Stimulated activated CD4-positive, alpha-beta T cell treated with anti-CD3 and anti-CD28 coated beads, TNF-alpha, amount 100 ng/mL, for 24 hours (primary cell): Measurements from ENCODE around the gene CTNNA3.

ENCODE experiments used
- DNase-seq, 3 experiments: peaks; one replicate each; pipeline ENCODE4 v3.0.0-alpha.2; 2020; ENCODE audit warnings: low read depth in 3 of 3

The CTNNA3 gene

DNA sequence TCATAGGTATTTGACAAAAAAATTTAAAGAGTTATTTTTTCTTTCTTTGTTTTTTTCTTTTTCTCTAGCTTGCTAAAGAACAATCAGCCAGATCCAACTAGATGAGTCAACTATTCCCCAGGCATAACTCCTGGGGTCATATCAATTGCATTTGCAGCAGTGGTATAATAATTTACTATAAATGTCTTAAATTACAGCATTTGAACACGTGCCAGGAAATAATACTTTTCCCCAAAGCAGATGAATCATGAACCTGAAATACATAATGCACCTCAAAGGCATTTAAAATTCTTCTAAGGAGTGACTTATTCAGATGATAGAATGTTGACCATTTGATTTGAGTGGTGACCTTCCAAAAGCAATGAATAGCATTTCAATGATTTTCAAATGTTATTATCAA, 580.0 kb downstream of the CTNNA3 start:
- DNase-seq, result no peak

DNA sequence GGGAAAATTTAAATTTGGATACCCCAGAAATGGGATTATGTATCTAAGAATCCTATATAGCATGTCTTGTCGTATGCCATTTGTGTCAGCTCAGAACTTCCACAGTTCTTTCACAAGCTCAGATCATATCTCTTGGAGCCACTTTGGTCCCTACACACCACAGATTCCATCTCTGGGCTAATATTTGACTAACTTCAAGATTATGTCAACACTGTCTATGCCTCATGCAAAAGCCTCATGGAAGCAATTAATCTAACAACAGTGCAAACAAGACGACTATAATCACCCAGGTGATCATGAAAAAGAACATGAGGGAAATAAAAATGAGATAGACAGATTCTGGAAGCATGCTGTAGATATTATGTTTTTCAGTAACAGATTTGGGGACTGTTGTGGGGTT, 581.0 kb downstream of the CTNNA3 start:
- DNase-seq, result no peak

DNA sequence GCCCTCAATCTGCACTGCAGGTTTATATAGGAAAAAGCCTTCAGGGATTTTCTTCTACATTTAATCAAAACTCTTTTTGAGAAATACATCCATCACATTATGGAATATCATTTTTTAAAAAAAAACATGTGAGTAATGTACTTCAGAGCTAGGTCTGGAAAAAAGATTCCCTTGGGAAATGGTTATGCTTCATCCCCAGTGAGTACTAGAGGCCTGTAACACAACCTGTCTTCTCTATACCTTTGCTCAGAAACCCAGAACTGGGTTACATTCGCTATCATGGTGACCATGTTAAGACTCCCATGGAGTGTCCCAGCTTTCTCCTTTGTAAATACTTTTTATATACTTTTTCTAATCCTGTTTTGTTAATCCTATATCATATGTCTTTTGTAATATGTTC, 583.2 kb downstream of the CTNNA3 start:
- DNase-seq, result no peak

DNA sequence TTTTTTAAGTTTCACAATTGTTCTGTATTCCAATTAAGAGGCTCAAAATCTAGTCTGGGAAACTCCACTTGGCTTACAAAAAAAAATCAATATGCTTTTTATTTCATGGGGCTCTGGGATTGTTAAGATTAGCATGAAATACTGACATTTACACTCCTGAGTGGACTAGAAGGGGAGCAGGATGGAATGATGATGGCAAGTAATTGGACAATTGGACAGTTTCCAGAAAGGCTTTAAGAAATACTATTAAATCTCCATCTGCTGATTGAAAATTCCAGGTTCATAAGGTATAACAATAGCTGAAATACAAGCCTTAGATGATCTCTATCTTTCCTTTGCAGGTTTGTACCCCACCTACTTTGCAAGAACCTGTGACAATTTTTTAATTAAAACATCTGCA, 585.7 kb downstream of the CTNNA3 start:
- no peak for DNase-seq

DNA sequence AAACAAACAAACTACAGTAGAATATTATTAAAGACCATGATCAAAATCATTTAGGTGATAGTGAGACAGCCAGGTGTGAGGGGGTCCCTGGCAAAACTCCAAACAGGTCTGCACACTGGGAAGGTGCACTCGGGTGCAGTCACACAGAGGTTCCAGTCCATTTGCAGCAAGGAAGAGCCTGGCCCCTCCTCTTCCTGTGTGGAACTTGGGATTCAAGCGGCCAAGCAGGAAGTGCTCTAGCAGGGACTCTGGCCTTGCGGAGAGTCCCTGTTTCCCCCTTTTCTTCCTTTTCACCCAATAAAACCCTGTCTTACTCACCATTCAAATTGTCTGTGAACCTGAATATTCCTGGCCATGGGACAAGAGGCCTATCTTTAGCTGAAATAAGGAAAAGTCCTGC, 588.3 kb downstream of the CTNNA3 start:
- DNase-seq, result no peak

DNA sequence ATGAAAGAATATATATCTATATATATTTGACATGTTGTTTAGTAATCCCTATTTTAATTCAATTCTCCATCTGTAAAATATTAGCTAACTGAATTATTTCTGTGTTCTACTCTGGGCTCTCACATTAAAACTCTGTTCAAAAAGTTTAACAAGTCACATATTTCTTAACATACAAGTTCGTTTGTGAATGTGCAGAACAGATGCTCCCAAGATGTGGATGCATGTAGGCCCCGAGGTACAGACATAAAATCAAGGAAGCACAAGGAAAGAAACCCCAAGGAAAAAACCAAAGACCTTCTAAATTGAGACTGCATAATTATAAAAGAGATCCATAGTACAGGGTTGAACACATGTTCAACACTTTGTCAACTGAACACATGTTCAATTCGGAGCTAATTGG, 595.0 kb downstream of the CTNNA3 start:
- no peak for DNase-seq

DNA sequence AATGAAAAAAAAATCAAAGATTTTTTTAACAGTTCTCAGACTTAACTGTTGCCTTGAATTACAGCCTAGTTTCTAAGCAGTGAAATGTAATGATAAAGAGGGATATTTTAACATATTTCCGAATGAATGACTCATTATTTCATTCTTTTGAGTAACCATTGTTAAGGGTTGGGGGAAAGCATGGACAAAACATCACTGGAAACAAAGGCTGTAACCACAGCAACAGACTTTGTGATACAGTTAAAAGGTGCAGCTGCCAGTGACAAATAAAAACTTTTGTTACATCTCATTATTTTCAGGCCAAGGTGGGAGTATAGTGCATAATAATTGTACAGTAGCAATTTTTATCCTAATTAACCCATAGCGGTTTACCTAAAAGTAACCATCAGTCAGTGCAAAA, 597.5 kb downstream of the CTNNA3 start:
- no peak for DNase-seq

DNA sequence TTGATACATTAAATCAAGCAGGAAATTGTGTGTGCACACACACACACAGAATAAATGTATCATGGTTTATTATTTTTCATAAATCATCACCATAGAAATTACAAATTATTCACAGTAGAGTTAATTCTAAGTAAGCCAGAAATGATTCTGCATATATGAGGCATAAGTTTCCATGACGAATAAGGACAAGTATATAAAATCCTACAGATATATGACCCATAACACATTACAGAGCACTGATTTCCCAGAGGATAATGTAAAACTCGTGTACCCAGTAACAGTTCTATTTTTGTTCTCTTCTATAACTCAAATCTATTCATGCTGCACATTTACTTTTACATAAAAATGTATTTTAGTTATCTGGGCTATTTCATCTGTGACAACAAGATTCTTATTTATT, 600.5 kb downstream of the CTNNA3 start:
- no peak for DNase-seq

DNA sequence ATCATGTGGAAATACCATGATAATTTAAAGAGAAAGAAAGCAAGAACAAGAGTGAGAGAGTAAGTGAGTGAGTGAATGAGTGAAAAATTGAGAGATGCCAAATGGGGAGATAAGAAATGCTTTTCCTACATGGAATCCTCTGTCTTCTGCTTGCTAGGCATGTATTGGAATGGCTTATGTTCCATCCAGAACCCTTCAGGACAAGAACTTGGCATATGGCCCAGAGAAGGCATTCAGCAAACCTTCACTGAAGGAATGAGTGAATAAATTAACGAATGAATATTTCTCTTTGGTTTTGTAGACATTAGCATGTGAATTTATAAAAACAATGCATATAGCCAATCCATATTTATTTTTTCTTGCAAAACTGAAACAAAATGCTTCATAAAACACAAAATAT, 608.0 kb downstream of the CTNNA3 start:
- no peak for DNase-seq

DNA sequence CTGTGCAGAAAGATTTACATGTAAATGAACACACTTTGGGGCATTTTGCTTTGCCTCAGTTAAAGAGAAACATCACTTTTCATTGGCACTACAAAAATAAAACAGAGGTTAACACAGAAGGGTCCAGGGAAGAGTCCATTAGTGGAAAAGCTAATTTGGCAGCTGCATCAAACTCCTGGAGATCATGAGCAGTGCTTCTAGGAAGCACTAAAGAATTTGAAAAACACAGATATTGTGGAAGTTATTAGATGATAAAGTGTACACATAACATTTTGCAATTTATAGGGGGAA, 608.9 kb downstream of the CTNNA3 start:
- no peak for DNase-seq

DNA sequence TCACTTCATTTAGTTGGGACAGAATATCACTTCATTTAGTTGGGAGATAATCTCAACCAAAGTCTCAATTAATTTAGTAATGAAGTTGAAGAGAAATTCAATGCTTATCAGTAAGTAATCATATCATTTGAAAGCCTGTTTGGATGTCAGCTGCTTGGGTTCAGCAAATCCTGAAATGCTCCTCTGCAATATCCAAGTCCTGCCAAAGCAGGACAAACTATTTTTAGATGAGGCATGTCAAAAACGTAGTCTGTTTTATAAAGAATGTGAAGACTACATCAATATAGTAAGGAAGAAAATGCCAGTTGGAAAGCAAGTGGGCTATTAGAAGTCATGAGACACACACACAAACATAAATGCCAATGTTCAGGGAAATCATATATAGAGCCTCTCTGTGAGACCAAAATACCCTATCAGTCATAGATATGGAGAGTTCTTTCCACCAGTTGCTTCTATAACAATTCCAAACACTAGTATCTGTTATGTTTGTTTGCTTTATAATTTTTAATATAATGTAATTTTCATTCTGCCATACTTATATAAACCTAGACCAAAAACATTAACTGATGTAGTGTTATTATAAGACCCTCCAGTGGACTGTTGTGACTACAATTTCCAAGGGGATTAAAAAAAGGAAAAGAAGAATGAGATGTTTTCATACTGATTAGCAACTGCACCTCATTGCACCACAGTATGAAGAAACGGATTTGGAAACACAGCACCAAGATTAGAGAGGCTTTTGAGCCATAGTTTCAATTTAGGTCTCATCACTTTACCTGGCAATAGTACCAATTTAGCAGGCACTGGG, 609.5 kb downstream of the CTNNA3 start:
- DNase-seq, result no peak

DNA sequence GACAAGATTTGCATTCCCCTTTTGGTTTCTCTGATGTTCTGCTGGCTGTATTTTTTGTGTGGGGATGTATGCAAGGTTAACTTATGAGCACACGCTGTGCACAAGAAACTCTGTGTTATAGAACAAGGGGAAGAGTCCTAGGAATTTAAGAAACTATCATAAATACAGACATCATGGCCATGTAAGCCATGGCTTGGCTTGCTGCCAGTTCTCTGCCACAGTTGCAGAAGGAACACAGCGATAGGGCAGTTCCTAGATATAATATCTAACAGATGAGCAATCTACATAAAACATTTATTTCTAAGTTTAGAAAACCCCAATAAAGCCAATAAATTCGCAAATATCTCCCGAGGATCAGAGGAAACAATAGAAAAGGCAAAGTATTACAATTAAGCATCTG, 616.9 kb downstream of the CTNNA3 start:
- DNase-seq, result no peak

DNA sequence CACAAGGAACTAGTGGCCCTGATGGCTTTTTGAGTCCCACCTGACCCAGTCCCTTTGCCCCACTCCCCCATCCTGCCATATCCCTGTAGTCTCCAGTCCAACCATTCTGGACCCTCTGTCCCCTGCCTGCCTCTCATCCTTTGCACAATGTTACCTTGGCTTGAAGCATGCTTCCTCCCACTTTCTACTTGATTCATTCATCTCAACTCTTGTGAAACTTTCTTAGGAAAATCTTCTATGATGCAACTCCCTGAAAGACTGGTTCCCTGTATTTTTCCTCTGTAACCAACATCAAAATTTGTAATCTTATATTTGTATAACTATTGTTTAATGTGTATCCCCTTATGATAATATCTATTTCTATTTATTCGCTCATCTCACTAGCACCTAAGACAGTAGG, 618.6 kb downstream of the CTNNA3 start:
- no peak for DNase-seq

DNA sequence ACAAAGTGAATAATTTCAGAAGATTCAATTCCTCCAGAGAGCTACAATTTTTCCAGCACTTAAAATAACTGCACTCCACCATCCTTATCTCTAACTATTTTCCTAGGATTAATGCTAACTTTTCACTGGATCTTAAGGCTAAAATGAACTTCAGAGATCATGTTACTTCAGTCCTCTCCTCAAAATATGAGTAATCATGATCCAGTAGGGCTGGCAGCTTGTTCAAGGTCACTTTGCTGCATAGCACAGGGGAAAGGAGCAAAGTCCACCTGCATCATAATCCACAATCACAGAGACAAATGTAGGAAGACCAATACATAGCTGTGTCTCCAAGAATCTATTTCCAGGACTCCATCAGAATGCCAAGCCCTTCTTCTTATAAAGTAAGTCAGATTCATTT, 619.9 kb downstream of the CTNNA3 start:
- no peak for DNase-seq

DNA sequence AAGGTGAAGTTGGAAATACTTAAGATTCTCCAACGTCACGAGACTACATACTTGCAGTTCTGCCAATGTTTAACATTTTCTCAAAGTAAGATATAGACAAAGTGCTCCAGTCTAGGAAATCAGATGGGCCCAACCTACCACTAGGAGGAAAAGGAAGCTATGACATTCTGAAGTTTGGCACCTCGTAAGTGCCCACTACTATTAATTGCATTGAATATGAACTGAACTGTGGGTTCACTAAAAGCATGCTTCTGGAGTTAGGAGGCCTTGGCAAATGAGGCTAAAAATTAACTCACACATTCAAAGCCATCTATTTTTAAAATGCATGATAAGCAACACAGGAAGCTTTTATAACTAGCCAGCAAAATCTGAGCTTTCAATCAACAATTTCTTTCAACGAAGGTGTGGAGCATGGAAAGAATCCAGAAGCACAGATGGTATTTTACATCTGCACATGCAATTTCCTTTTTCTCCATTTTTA, 620.5 kb downstream of the CTNNA3 start:
- no peak for DNase-seq

DNA sequence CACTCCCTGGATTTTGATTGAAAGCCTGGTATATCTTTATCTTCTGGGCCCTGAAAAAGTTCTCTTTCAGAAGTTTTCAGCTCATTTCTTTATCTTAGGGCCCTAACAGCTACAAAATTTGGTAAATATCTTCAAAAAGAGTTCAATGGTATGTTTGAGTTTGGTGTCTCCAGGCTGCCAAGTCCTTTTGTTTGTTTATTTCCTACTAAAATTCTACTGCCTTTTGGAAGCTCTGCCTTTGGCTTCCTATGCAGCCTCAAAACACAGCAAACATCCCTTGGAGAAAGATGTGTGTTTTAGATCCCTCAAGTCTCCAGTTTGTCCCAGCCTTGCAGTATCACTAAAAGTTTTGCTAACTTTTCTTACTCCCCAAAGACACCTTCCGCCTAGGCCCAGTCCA, 623.3 kb downstream of the CTNNA3 start:
- DNase-seq, result no peak

DNA sequence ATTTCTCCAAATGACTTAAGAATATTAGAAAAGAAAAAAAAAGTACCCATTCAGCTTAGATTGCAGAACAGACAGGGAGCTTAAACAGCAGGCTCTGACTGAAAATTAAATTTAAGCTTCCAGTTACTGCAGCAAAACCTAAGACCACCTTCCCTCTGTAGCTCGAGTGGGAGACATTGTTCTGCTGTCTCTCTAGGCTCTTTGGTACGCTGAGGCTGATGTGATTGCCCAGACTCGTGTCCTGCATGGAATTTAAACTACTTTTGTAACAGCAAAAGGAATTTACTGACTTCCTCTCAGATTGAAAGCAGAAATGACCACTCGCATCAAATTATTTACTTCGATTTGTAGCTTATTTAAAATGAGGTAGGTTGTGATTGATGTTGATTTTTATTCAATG, 645.6 kb downstream of the CTNNA3 start:
- no peak for DNase-seq

DNA sequence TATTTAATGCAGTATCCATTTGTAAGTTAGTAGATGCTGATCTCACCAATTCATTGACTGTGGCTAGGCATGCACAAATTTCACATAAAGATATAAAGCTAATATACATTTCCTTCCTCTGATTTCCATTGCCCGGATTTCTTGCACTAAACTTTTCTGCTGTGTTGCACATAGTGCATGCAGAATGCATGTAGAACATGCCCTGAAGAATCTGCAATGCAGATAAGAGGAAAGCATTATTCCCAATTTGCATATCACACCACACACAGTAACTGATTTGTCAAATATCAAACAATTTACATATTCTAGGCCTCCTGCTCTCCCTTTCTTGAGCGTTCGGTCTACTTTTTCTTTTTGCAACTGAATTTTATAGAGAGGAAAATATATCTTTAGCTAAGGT, 646.0 kb downstream of the CTNNA3 start:
- no peak for DNase-seq

DNA sequence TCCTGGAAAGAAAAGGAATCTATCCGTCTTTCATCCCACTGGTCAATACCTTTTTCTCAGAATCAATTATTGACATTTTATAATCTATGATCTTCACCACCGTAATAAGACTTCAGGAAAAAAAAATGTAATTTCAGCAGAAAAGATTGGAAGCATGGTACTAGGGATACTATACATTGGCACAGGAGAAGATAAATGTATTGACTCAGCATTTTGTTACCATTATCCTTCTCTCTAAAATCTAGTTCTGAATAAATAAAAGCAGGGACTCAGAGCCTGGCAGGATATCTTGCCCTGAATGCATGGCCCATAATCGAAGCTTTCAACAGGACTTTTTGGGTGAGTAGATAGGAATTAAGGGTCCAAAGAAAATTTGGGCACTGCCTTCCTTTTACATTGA, 649.5 kb downstream of the CTNNA3 start:
- no peak for DNase-seq

DNA sequence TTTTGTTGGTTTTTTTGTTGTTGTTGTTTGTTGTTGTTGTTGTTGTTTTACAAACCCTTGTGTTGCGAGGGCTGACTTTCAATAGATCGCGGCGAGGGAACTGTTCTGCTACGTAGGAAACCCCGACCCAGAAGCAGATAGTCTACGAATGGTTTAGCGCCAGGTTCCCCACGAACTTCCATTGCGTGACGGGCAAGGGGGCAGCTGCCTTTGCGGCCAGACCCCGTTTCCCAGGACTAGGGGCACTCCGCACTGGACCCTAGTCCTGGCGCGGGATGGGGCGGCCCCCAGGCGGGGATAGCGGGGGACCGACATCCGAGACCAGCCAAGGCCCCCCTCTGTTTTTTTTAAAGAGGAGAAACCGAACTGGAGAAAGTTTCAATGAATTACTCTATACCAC, 650.6 kb downstream of the CTNNA3 start:
- DNase-seq, result no peak

DNA sequence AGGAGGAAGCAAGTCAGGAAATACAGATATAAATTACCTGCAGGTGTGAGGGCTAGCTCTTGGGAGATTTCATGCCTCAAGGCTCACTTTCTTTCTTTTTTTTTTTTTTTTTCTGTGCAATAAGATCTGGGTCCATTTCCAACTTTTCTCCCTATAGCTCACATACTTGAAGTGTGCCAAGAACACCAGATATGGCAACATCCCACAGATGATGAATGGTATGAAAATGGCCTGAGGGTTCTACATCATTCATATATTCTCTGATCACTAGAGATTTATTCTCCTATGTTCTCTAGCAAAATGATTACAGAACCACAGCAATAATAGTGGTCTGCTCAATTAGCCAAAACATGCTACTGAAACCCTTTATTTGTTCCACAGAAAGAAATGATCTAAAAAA, 653.0 kb downstream of the CTNNA3 start:
- no peak for DNase-seq

DNA sequence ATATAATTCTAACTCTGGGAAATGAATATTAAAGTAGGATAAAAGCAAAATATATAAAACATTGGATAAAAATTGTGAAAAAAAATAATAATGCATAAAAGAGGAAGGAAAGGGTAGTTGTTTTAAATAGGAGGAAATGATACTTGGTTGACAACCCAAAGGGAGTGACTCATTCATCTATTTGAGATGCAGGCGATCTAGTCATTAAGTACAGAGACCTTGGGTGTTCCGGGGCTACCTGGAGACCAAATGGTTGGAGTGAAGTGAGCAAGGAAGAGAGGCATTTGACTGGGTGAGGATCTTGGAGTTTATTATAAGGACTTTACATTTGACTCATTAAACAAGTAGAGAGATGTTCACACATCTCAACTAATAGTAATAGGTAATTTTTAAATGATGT, 659.2 kb downstream of the CTNNA3 start:
- no peak for DNase-seq

DNA sequence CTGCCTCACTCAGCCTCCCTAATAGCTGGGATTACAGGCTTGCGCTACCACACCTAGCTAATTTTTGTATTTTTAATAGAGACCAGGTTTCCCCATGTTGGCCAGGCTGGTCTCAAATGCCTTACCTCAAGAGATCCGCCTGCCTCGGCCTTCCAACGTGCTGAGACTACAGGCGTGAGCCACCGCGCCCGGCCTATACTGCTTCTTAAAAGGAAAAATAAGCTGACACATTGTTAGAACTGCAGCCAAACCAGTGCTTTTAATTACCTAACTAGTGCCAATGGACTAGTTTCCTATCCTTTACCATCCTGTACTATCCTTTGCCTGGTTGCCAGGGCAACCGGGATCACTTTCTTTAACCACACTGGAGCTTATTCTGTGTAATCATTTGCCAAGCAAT, 662.1 kb downstream of the CTNNA3 start:
- no peak for DNase-seq

DNA sequence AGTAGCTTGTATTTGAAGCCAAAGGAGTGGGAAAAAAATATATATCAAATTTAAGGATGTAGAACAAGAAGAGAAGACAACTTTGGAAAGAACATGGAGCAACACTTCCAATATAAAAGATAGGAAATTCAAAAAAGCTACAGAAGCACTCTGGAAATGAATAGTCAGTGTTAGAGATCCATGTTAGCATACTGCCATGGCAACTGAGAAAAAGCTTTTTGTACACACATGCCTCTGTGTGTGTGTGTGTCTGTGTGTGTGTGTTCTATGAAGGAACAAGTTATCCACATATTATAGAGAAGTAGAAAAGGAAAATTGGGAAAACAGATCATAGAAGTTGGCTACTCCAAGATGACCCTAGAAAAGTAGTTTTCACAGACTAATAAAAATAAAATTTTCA, 673.9 kb downstream of the CTNNA3 start:
- no peak for DNase-seq
